ENCODE measurements around the gene NEU3.

The NEU3 gene

GRCh38 chr11:75029836-75030631, 41.3 kb downstream of the NEU3 start:
- H3K4me3 ChIP-seq: no peak overlapping the region
- intact Hi-C loops (cut with DNase I; ENCODE audit: low total_unique reads): loop anchor here (5.0 kb wide), 1 partner anchor 103 kb away; no protein-coding TSS in a partner anchor
- no peak for DNase-seq
- H3K36me3 ChIP-seq: no peaks in the 10 kb centered on the region
- no peaks in the 10 kb centered on the region for H3K9me3 ChIP-seq
- no peak overlapping the region for H3K27ac ChIP-seq
- no peaks in the 10 kb centered on the region for H3K4me1 ChIP-seq
- H3K27me3 ChIP-seq: no peaks in the 10 kb centered on the region
- TF ChIP-seq CTCF (IDR thresholded peaks at IDR 0.05): no peak

- TF ChIP-seq CTCF (IDR thresholded peaks at IDR 0.05): no peak
- intact Hi-C loops (cut with DNase I; ENCODE audit: low total_unique reads): loop anchor here (5.0 kb wide), 1 partner anchor 104 kb away; no protein-coding TSS in a partner anchor
- H3K4me3 ChIP-seq: no peak overlapping the region
- H3K27me3 ChIP-seq: no peaks in the 10 kb centered on the region
- H3K9me3 ChIP-seq: no peaks in the 10 kb centered on the region
- H3K27ac ChIP-seq: no peak overlapping the region
- H3K4me1 ChIP-seq: no peaks in the 10 kb centered on the region
- DNase-seq: no peak
- no peaks in the 10 kb centered on the region for H3K36me3 ChIP-seq
Observed at GRCh38 chr11:75031224-75031753, 42.6 kb downstream of the NEU3 start.

GRCh38 chr11:75031771-75032549, 43.2 kb downstream of the NEU3 start:
- TF ChIP-seq CTCF (IDR thresholded peaks at IDR 0.05): peak; percentile 45 to 52

GRCh38 chr11:75032550-75032935, 43.8 kb downstream of the NEU3 start:
- Histone ChIP-seq H3K27ac (no peak overlapping the region), H3K4me3 (no peak overlapping the region), H3K9me3 (no peaks in the 10 kb centered on the region), H3K36me3 (no peaks in the 10 kb centered on the region), H3K4me1 (no peaks in the 10 kb centered on the region), H3K27me3 (no peaks in the 10 kb centered on the region)
- intact Hi-C loops (cut with DNase I; ENCODE audit: low total_unique reads): loop anchor here (5.0 kb wide), 1 partner anchor 105 kb away; no protein-coding TSS in a partner anchor
- no peak for DNase-seq
- TF ChIP-seq CTCF (IDR thresholded peaks at IDR 0.05): no peak

More at GRCh38 chr11:75031771-75032549, 43.2 kb downstream of the NEU3 start:
- Histone ChIP-seq H3K36me3 (no peaks in the 10 kb centered on the region), H3K27me3 (no peaks in the 10 kb centered on the region), H3K9me3 (no peaks in the 10 kb centered on the region), H3K4me1 (no peaks in the 10 kb centered on the region), H3K27ac (no peak overlapping the region), H3K4me3 (no peak overlapping the region)
- intact Hi-C loops (cut with DNase I; ENCODE audit: low total_unique reads): loop anchor here (5.0 kb wide), 1 partner anchor 105 kb away; no protein-coding TSS in a partner anchor
- DNase-seq: peak in 1 of 2 donors; percentile 57

GRCh38 chr11:75033916-75034315, 45.2 kb downstream of the NEU3 start:
- no peaks in the 10 kb centered on the region for H3K9me3 ChIP-seq
- DNase-seq: no peak
- no peaks in the 10 kb centered on the region for H3K36me3 ChIP-seq
- intact Hi-C loops (cut with DNase I; ENCODE audit: low total_unique reads): loop anchor here (5.0 kb wide), 1 partner anchor 107 kb away; no protein-coding TSS in a partner anchor
- H3K27me3 ChIP-seq: no peaks in the 10 kb centered on the region
- no peak for TF ChIP-seq CTCF (IDR thresholded peaks at IDR 0.05)
- H3K4me1 ChIP-seq: no peaks in the 10 kb centered on the region
- no peak overlapping the region for H3K27ac ChIP-seq
- no peak overlapping the region for H3K4me3 ChIP-seq

All from tibial artery (tissue), 4 donors.